Body of pancreas (tissue), 4 donors: ENCODE data around the gene ENO3. TPM values are rescaled to one million over a fixed set of nuclear protein-coding genes. Genes with fewer than 3 reads are reported as not detected.

Source experiments
- ATAC-seq: fragments of 150-250 bp; one replicate; pipeline ENCODE4 v1.9.1; 2016
- DNase-seq, 4 donors: peaks; one replicate each; pipeline ENCODE4 v3.0.0-alpha.2; 2019
- H3K27ac ChIP-seq, 4 donors: fragments of 200-600 bp; sonication (generic); 1 replicate in 3 of 4; 2 replicates in 1 of 4; pipeline versions ENCODE4 v1.5.1 to v1.6.1; 2016 to 2019; ENCODE audit warnings: mild to moderate bottlenecking in 1 of 4, mixed read lengths in 1 of 4, moderate library complexity in 1 of 4
- H3K27me3 ChIP-seq, 2 donors: fragments of 200-600 bp; sonication (generic); one replicate each; pipeline ENCODE4 v1.6.0; 2016; ENCODE audit warnings: mild to moderate bottlenecking in 1 of 2
- H3K36me3 ChIP-seq, 2 donors: fragments of 200-600 bp; sonication (generic); replicated peaks in 1 of 2; 2 replicates each; pipeline ENCODE4 v1.5.1; 2016; ENCODE audit warnings: low read depth in 2 of 2; ENCODE audit not compliant: insufficient read depth in 1 of 2
- H3K4me1 ChIP-seq: fragments of 200-600 bp; sonication (generic); one replicate; pipeline ENCODE4 v1.6.0; 2016
- H3K4me3 ChIP-seq, 2 donors: fragments of 200-600 bp; sonication (generic); 1 replicate in 1 of 2; 2 replicates in 1 of 2; pipeline ENCODE4 v1.5.1; 2016 to 2019
- H3K9me3 ChIP-seq, 3 donors: fragments of 200-600 bp; sonication (generic); 1 replicate in 2 of 3; 2 replicates in 1 of 3; pipeline ENCODE4 v1.5.1; 2016
- POLR2A ChIP-seq, 3 donors: fragments of 450-650 bp; IDR thresholded peaks; one replicate each; pipeline ENCODE4 v1.6.1; 2016; ENCODE audit warnings: antibody characterized with exemption in 3 of 3, mild to moderate bottlenecking in 2 of 3
- WGBS, 2 donors: methylation state at CpG; one replicate each; pipeline ENCODE4 v1.1.5; 2017; 5-methylcytosine and 5-hydroxymethylcytosine counted together
- intact Hi-C: fragments of 100-400 bp; cut with DNase I; formaldehyde crosslinking; loops from one replicate; pipeline ENCODE4 v1.15.1; 2023
- total RNA-seq, 2 donors: library from RNA; depleted of rRNA; stranded (reverse); fragments of >200 nt; gene quantifications; one replicate each; pipeline ENCODE4 v1.1.0, GENCODE V29; 2016
- TF ChIP-seq, protein P1 (sequence below), 7 experiments: fragments of 450-650 bp in 4 of 7; fragments of 200-600 bp in 3 of 7; sonication (generic) in 3 of 7; IDR thresholded peaks; one replicate each; pipeline ENCODE4 v1.5.1; 2016 to 2019; ENCODE audit warnings: antibody characterized with exemption in 7 of 7

ENO3 gene
- total RNA-seq, 2 donors from 2014 or later = 3.3 to 3.6 TPM

DNA sequence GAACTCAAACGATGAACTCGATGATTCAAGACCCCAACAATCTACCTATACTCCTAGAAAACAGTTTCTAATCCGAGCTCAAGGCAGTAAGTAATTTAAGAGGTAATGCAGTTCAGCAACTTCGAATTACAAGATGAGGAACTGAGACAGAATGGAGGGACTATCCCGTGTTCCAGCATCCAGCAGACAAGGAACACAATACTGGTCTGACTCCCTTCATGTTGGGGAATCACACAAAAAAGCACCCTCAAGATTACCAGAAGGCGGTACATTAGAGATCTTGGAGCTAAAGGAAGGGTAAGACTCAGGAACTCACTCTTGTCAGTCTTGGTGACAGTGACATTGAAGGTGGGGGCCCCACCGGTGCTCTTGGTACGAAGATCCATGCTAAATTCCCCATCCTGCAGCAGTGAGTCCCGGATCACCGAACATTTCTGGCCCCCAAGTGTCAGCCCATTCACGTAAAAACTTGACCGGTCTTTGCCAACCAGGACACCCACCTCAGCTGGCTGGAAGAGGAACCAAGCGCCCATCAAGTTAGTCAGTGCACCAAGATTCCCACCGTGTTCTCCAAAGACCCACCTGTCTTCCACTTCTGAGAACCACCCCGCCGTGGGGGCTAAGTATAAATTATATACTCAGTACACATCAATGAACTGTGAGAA lies 4.5 kb upstream of the ENO3 start:
- DNase-seq = no peak
- Histone ChIP-seq H3K4me1 (peaks cover 40% of the 10 kb centered on the region), H3K27me3 (no peaks in the 10 kb centered on the region), H3K36me3 (peaks cover 0 to 4% of the 10 kb centered on the region in 2 donors), H3K4me3 (no peak overlapping the region), H3K27ac (peak overlapping the region in 3 of 4 donors; percentile 93 to 99 (median 98)), H3K9me3 (no peaks in the 10 kb centered on the region)
- 32 to 39% methylated on average over 11 to 16 of the region's 16 CpGs for WGBS, 2 donors
- intact Hi-C loops = no loop called here
- ATAC-seq = no peak
- TF ChIP-seq POLR2A (IDR thresholded peaks at IDR 0.05) = peak in 1 of 3 donors; percentile 5
- TF ChIP-seq, protein P1, sequence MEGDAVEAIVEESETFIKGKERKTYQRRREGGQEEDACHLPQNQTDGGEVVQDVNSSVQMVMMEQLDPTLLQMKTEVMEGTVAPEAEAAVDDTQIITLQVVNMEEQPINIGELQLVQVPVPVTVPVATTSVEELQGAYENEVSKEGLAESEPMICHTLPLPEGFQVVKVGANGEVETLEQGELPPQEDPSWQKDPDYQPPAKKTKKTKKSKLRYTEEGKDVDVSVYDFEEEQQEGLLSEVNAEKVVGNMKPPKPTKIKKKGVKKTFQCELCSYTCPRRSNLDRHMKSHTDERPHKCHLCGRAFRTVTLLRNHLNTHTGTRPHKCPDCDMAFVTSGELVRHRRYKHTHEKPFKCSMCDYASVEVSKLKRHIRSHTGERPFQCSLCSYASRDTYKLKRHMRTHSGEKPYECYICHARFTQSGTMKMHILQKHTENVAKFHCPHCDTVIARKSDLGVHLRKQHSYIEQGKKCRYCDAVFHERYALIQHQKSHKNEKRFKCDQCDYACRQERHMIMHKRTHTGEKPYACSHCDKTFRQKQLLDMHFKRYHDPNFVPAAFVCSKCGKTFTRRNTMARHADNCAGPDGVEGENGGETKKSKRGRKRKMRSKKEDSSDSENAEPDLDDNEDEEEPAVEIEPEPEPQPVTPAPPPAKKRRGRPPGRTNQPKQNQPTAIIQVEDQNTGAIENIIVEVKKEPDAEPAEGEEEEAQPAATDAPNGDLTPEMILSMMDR (IDR thresholded peaks at IDR 0.05) = no peak

DNA sequence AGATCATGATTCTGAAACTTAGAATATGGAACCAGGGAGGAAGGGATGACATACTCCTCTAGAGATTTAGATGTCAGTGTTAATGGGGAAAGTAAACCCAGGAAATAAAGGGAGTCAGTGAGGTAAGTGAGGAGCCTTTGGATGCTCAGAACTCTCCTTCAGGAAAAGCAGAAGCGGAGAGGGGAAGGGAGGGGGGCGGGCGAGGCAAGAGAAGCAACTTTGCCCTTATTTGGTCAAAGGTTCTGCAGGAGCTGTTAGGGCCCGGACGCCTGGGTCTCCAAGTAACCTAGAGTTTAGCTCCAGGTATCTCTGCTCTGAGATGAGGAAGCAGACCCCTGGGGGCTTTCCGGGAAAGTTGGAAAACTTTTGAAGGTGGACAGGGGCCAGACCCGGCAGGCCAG lies 3.9 kb upstream of the ENO3 start:
- intact Hi-C loops = no loop called here
- Histone ChIP-seq H3K36me3 (peaks cover 0 to 4% of the 10 kb centered on the region in 2 donors), H3K4me1 (peaks cover 34% of the 10 kb centered on the region), H3K9me3 (no peaks in the 10 kb centered on the region), H3K27ac (peak overlapping the region; percentile 93 to 99 (median 96)), H3K4me3 (peak overlapping the region; percentile 55 to 91), H3K27me3 (no peaks in the 10 kb centered on the region)
- DNase-seq (no peak), ATAC-seq (no peak)
- 2% methylated on average over 7 of the region's 7 CpGs for WGBS, 2 donors
- no peak for TF ChIP-seq POLR2A (IDR thresholded peaks at IDR 0.05)
- TF ChIP-seq, protein P1 (IDR thresholded peaks at IDR 0.05) = no peak

DNA sequence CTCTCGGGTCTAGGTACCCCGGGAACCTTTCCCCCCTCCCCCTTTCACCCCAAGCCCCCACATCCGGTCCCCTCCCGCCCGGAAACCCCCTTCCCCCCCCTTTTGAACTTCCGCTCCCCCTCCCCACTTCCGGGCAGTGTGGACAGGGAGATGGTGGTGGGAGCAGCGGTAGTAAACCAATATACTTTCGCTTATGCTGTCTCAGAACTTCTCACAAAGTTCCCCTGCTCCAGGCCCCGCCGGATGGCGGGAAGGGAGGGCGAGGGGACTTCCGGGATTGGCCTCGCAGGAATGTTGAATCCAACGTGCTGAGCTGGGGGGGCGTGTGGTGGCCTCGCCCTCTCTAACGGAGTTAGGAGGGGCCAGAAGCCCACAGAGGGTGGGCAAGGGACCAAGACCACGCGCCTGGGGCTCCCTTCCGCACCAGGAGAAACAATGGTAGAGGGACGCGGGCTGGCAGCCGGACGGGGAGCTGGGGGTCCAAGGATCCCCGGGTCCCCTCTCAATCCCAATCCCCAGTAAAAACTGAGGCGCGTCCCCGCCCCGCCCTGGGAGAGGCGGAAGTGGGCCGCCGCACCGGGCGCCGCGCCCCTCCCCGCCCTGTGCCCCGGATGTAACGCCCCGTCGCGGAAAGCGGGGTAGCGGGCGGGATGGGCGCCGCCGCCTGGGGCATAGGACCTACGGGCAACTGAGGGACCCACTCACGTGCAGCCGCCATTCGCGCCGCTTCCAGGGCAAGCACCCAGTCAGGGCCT lies 3.3 kb upstream of the ENO3 start:
- Histone ChIP-seq H3K4me1 (peaks cover 34% of the 10 kb centered on the region), H3K4me3 (peak overlapping the region; percentile 55 to 91), H3K36me3 (peaks cover 0 to 4% of the 10 kb centered on the region in 2 donors), H3K27ac (peak overlapping the region; percentile 93 to 99 (median 96)), H3K9me3 (no peaks in the 10 kb centered on the region), H3K27me3 (no peaks in the 10 kb centered on the region)
- intact Hi-C loops = no loop called here
- peak; percentile 45 to 54 (median 48) for DNase-seq
- no peak for TF ChIP-seq POLR2A (IDR thresholded peaks at IDR 0.05)
- TF ChIP-seq, protein P1 (IDR thresholded peaks at IDR 0.05) = no peak
- peak; percentile 30 for ATAC-seq
- WGBS, 2 donors = 0 to 1% methylated on average over 9 to 53 of the region's 56 CpGs

DNA sequence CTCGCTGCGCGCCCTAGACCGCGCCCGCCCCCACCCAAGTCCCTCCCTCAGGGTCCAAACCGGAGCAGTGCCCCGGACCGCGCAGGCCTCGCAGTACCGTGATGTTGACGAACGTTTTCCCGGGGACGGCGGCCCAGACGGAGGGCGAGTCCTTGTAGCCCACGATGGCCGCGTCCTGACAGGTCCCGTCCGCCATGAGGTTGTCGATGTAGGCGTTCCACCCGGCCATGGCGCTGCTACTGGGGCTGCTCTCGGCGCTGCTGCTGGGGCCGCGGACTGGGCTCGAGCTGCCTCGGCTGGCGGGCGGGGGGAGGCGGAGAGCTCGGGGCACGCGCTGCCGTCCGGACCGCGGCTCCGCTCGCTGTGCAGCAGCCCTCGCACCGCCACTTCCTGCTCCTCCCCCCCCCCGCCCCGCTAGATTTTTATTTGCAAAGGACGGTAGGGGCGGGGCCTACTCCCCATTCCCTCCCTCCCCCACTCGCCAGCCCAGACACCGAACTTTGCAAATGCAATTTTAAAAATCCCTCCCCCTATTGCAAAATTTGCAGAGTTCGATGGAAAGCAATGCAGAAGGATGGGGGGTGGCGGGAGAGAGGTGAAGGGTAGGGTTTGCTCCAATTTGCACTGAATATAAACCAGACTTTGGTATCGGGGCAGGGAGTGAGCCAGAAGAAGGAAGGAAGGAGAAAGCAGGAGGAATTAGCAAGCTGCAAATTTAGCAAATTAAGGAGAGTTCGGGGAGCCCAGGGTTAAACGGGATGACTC lies 2.6 kb upstream of the ENO3 start, which contains the start of gene PFN1:
TSS of gene PFN1 (minus strand) at position 365 of the 765 bp plus-strand sequence. CDS start at position 229, 136 bp downstream.
- peak within 1 kb of the TSS; percentile 93 to 99 (median 96) for H3K27ac ChIP-seq
- H3K9me3 ChIP-seq = no peaks in the 10 kb centered on the region
- DNase-seq (peak; percentile 91 to 95 (median 93)), ATAC-seq (peak; percentile 78)
- 0% methylated on average over 8 to 54 of the region's 59 CpGs for WGBS, 2 donors
- H3K27me3 ChIP-seq = no peaks in the 10 kb centered on the region
- H3K4me1 ChIP-seq = peaks cover 34% of the 10 kb centered on the region
- intact Hi-C loops = no loop called here
- H3K4me3 ChIP-seq = peak within 1 kb of the TSS; percentile 61 to 91
- TF ChIP-seq, protein P1 (IDR thresholded peaks at IDR 0.05) = no peak
- TF ChIP-seq POLR2A (IDR thresholded peaks at IDR 0.05) = peak; percentile 83 to 90 (median 87)
- H3K36me3 ChIP-seq = no peaks in the 10 kb centered on the region
